Ishikawa (cell line): ENCODE results near the gene HNF1B.

ENCODE experiments used
- CEBPB ChIP-seq: IDR thresholded peaks from 2 replicates; pipeline ENCODE4 v1.6.1; 2012
- CREB1 ChIP-seq: IDR thresholded peaks from 2 replicates; pipeline ENCODE4 v1.6.1; 2012; ENCODE audit warnings: low read depth
- EGR1 ChIP-seq: IDR thresholded peaks from 2 replicates; pipeline ENCODE4 v1.6.1; 2012
- EP300 ChIP-seq: IDR thresholded peaks from 2 replicates; pipeline ENCODE4 v1.6.1; 2012; ENCODE audit warnings: borderline replicate concordance
- FOXM1 ChIP-seq: IDR thresholded peaks from 2 replicates; pipeline ENCODE4 v1.6.1; 2012; ENCODE audit warnings: low read depth, borderline replicate concordance
- MAX ChIP-seq: IDR thresholded peaks from 2 replicates; pipeline ENCODE4 v1.6.1; 2012
- NFIC ChIP-seq: IDR thresholded peaks from 2 replicates; pipeline ENCODE4 v1.6.1; 2012
- RAD21 ChIP-seq: IDR thresholded peaks from 2 replicates; pipeline ENCODE4 v1.6.1; 2012; ENCODE audit warnings: low read depth
- REST ChIP-seq: IDR thresholded peaks from 2 replicates; pipeline ENCODE4 v1.6.1; 2012; ENCODE audit warnings: low read depth, mild to moderate bottlenecking
- TAF1 ChIP-seq: IDR thresholded peaks from 2 replicates; pipeline ENCODE4 v1.6.1; 2012; ENCODE audit warnings: low read depth, mild to moderate bottlenecking
- TCF12 ChIP-seq: IDR thresholded peaks from 2 replicates; pipeline ENCODE4 v1.6.1; 2012; ENCODE audit warnings: low read depth
- TEAD4 ChIP-seq: IDR thresholded peaks from 2 replicates; pipeline ENCODE4 v1.6.1; 2012
- USF1 ChIP-seq: IDR thresholded peaks from 2 replicates; pipeline ENCODE4 v1.6.1; 2012
- YY1 ChIP-seq: IDR thresholded peaks from 2 replicates; pipeline ENCODE4 v1.6.1; 2012; ENCODE audit warnings: low read depth
- ZBTB7A ChIP-seq: IDR thresholded peaks from 2 replicates; pipeline ENCODE4 v1.6.1; 2012; ENCODE audit warnings: low read depth

The HNF1B gene

GRCh38 chr17:37706446-37706845, 38.4 kb downstream of the HNF1B start:
- TF ChIP-seq CREB1 (no peak), TAF1 (no peak), RAD21 (no peak), REST (no peak), EGR1 (no peak), TCF12 (no peak), YY1 (no peak), NFIC (no peak), ZBTB7A (no peak), USF1 (no peak), MAX (no peak), TEAD4 (no peak), CEBPB (no peak)

GRCh38 chr17:37702598-37702997, 42.3 kb downstream of the HNF1B start:
- TF ChIP-seq MAX = no peak
- TF ChIP-seq RAD21 = peak; percentile 15; the same call in 1 of the 2 replicates

- TF ChIP-seq RAD21 (peak; percentile 66), TCF12 (no peak)
Measured at GRCh38 chr17:37701496-37701898, 43.4 kb downstream of the HNF1B start.

- TF ChIP-seq EGR1 (no peak), CREB1 (no peak), RAD21 (no peak), TEAD4 (no peak), CEBPB (no peak), NFIC (no peak), USF1 (no peak)
Measured at GRCh38 chr17:37700881-37701280, 44.0 kb downstream of the HNF1B start.

- TF ChIP-seq NFIC (no peak), EGR1 (no peak), ZBTB7A (no peak), FOXM1 (no peak), TAF1 (no peak)
Measured at GRCh38 chr17:37699285-37699973, 45.4 kb downstream of the HNF1B start.

- no peak for TF ChIP-seq TEAD4
- no peak for TF ChIP-seq EP300
- no peak for TF ChIP-seq YY1
- no peak for TF ChIP-seq CREB1
- no peak for TF ChIP-seq FOXM1
Measured at GRCh38 chr17:37698911-37699255, 46.0 kb downstream of the HNF1B start.

- no peak for TF ChIP-seq FOXM1
- TF ChIP-seq YY1 = no peak
- TF ChIP-seq EGR1 = no peak
- TF ChIP-seq TEAD4 = no peak
- no peak for TF ChIP-seq RAD21
Measured at GRCh38 chr17:37698132-37698910, 46.5 kb downstream of the HNF1B start.

- TF ChIP-seq RAD21 (no peak), CREB1 (no peak), ZBTB7A (no peak), FOXM1 (no peak), TAF1 (no peak), YY1 (no peak), MAX (no peak)
Measured at GRCh38 chr17:37697381-37697780, 47.5 kb downstream of the HNF1B start.
